Measurements from ENCODE around the gene USP25.

The USP25 gene

GRCh38 chr21:15820327-15820726 lies 90.5 kb downstream of the USP25 start:
- no peak for DNase-seq

GRCh38 chr21:15820852-15821379 lies 91.1 kb downstream of the USP25 start:
- DNase-seq: no peak

- DNase-seq: peak in 2 of 5 donors; percentile 6 to 36
These were observed 93.8 kb downstream of the USP25 start for GRCh38 chr21:15823486-15824150.

GRCh38 chr21:15825700-15826099 lies 95.9 kb downstream of the USP25 start:
- DNase-seq: no peak

GRCh38 chr21:15826147-15826780 lies 96.5 kb downstream of the USP25 start:
- peak in 2 of 5 donors; percentile 5 to 47 for DNase-seq

GRCh38 chr21:15826908-15827601 lies 97.3 kb downstream of the USP25 start:
- DNase-seq: no peak

GRCh38 chr21:15831497-15831896 lies 101.7 kb downstream of the USP25 start:
- DNase-seq: no peak

GRCh38 chr21:15837645-15838044 lies 107.9 kb downstream of the USP25 start:
- no peak for DNase-seq

GRCh38 chr21:15839026-15839425 lies 109.2 kb downstream of the USP25 start:
- DNase-seq: no peak

- no peak for DNase-seq
These were observed 109.8 kb downstream of the USP25 start for GRCh38 chr21:15839601-15840000.

GRCh38 chr21:15840406-15840805 lies 110.6 kb downstream of the USP25 start:
- no peak for DNase-seq

GRCh38 chr21:15841856-15842564 lies 112.2 kb downstream of the USP25 start:
- no peak for DNase-seq

- no peak for DNase-seq
These were observed 112.7 kb downstream of the USP25 start for GRCh38 chr21:15842565-15842880.

GRCh38 chr21:15843766-15844165 lies 114.0 kb downstream of the USP25 start:
- no peak for DNase-seq

GRCh38 chr21:15848634-15849560 lies 119.1 kb downstream of the USP25 start:
- no peak for DNase-seq

- no peak for DNase-seq
These were observed 120.1 kb downstream of the USP25 start for GRCh38 chr21:15849927-15850326.

- no peak for DNase-seq
These were observed 120.9 kb downstream of the USP25 start for GRCh38 chr21:15850645-15851044.

GRCh38 chr21:15852146-15852545 lies 122.4 kb downstream of the USP25 start:
- no peak for DNase-seq

- DNase-seq: no peak
These were observed 123.3 kb downstream of the USP25 start for GRCh38 chr21:15853126-15853525.

GRCh38 chr21:15856813-15857212 lies 127.0 kb downstream of the USP25 start:
- no peak for DNase-seq

- DNase-seq: no peak
These were observed 128.0 kb downstream of the USP25 start for GRCh38 chr21:15857740-15858139.

GRCh38 chr21:15860541-15860940 lies 130.8 kb downstream of the USP25 start:
- no peak for DNase-seq
